PFSK-1 (cell line): Measurements from ENCODE around the gene PTOV1.

Experiments
- POLR2AphosphoS5 ChIP-seq: IDR thresholded peaks from 2 replicates; pipeline ENCODE4 v1.6.1; 2012; ENCODE audit warnings: low read depth, mild to moderate bottlenecking, control low read depth, low read length, moderate library complexity
- TF ChIP-seq, protein P1 (sequence below), 2 experiments: IDR thresholded peaks; 2 replicates each; pipeline versions ENCODE4 v1.6.1 to v1.8.0; 2011 to 2012; ENCODE audit warnings: low read depth in 2 of 2, low read length in 2 of 2, control low read depth in 1 of 2, inconsistent platforms in 1 of 2, mild to moderate bottlenecking in 1 of 2, moderate library complexity in 1 of 2; ENCODE audit not compliant: insufficient read depth in 1 of 2

DNA sequence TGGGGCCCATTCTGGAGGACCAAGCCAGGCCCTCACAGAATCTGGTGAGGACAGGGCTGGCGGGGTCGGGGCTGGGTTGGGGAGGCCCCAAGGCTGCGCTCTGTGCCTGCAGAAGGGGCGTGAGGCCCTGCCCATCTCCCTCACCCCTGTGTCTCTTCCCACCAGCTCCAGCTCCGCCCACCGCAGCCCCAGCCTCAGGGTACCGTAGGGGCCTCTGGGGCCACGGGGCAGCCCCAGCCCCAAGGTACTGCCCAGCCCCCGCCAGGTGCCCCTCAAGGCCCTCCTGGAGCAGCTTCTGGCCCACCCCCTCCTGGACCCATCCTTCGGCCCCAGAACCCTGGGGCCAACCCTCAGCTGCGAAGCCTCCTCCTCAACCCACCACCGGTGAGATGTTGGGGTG lies 15.4 kb upstream of the PTOV1 start:
- TF ChIP-seq POLR2AphosphoS5, result no peak
- TF ChIP-seq, protein P1, sequence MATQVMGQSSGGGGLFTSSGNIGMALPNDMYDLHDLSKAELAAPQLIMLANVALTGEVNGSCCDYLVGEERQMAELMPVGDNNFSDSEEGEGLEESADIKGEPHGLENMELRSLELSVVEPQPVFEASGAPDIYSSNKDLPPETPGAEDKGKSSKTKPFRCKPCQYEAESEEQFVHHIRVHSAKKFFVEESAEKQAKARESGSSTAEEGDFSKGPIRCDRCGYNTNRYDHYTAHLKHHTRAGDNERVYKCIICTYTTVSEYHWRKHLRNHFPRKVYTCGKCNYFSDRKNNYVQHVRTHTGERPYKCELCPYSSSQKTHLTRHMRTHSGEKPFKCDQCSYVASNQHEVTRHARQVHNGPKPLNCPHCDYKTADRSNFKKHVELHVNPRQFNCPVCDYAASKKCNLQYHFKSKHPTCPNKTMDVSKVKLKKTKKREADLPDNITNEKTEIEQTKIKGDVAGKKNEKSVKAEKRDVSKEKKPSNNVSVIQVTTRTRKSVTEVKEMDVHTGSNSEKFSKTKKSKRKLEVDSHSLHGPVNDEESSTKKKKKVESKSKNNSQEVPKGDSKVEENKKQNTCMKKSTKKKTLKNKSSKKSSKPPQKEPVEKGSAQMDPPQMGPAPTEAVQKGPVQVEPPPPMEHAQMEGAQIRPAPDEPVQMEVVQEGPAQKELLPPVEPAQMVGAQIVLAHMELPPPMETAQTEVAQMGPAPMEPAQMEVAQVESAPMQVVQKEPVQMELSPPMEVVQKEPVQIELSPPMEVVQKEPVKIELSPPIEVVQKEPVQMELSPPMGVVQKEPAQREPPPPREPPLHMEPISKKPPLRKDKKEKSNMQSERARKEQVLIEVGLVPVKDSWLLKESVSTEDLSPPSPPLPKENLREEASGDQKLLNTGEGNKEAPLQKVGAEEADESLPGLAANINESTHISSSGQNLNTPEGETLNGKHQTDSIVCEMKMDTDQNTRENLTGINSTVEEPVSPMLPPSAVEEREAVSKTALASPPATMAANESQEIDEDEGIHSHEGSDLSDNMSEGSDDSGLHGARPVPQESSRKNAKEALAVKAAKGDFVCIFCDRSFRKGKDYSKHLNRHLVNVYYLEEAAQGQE (IDR thresholded peaks at IDR 0.05; ENCODE audit: insufficient read depth in 1 of 2, low read depth in 2 of 2, low read length in 2 of 2), result no peak
